Thyroid gland (tissue), 4 donors: ENCODE results near the gene CCDC106.

Source experiments
- CTCF ChIP-seq, 6 experiments: fragments of 200-600 bp in 3 of 6; fragments of 450-650 bp in 3 of 6; sonication (generic) in 3 of 6; IDR thresholded peaks; one replicate each; pipeline ENCODE4 v1.5.1; 2016 to 2019; ENCODE audit warnings: antibody characterized with exemption in 6 of 6, mild to moderate bottlenecking in 2 of 6, inconsistent platforms in 1 of 6, moderate library complexity in 1 of 6
- POLR2A ChIP-seq, 2 donors: fragments of 450-650 bp; IDR thresholded peaks; one replicate each; pipeline ENCODE4 v1.6.1; 2017; ENCODE audit warnings: antibody characterized with exemption in 2 of 2, mild to moderate bottlenecking in 2 of 2, moderate library complexity in 1 of 2

GRCh38 chr19:55611983-55612645 lies 35.9 kb upstream of the CCDC106 start:
- no peak for TF ChIP-seq CTCF (IDR thresholded peaks at IDR 0.05)
- no peak for TF ChIP-seq POLR2A (IDR thresholded peaks at IDR 0.05)
